ENCODE results near the gene CACNA1I.

DNA sequence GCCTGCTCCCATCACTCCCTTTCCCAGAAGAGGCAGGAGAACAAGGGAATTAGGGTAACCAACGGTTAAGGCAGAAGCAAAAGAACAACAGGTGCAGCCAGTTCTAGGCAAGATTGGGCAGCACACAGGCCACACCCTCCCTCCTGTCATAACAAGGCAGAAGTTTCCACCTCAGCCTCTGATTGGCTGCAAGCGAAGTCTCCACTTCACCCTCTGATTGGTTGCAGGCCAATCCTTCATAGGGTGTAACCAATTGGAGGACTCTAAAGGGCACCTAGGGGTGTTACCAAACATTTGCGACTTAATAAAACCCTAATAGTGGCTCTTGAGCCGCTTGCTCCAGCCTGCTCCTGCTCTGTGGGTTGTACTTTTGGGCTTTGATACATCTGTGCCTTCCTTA, 153.8 kb downstream of the CACNA1I start:
- TF ChIP-seq GATA2 (CRISPR knock-in tag; IDR thresholded peaks at IDR 0.05), result no peak
- TF ChIP-seq, protein P1, sequence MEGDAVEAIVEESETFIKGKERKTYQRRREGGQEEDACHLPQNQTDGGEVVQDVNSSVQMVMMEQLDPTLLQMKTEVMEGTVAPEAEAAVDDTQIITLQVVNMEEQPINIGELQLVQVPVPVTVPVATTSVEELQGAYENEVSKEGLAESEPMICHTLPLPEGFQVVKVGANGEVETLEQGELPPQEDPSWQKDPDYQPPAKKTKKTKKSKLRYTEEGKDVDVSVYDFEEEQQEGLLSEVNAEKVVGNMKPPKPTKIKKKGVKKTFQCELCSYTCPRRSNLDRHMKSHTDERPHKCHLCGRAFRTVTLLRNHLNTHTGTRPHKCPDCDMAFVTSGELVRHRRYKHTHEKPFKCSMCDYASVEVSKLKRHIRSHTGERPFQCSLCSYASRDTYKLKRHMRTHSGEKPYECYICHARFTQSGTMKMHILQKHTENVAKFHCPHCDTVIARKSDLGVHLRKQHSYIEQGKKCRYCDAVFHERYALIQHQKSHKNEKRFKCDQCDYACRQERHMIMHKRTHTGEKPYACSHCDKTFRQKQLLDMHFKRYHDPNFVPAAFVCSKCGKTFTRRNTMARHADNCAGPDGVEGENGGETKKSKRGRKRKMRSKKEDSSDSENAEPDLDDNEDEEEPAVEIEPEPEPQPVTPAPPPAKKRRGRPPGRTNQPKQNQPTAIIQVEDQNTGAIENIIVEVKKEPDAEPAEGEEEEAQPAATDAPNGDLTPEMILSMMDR (IDR thresholded peaks at IDR 0.05), result no peak
- TF ChIP-seq, protein P2, sequence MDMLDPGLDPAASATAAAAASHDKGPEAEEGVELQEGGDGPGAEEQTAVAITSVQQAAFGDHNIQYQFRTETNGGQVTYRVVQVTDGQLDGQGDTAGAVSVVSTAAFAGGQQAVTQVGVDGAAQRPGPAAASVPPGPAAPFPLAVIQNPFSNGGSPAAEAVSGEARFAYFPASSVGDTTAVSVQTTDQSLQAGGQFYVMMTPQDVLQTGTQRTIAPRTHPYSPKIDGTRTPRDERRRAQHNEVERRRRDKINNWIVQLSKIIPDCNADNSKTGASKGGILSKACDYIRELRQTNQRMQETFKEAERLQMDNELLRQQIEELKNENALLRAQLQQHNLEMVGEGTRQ (IDR thresholded peaks at IDR 0.05; ENCODE audit: borderline replicate concordance, low read depth, low read length), result no peak
- no peak for TF ChIP-seq GABPA (IDR thresholded peaks at IDR 0.05; ENCODE audit: low read depth)

Measured in SK-N-SH (cell line).